Measurements from ENCODE around the gene MRPS31.

Gene MRPS31

GRCh38 chr13:40679480-40679985 lies 91.5 kb downstream of the MRPS31 start:
- no peak for DNase-seq (ENCODE audit: low read depth, low spot score)
- no peak overlapping the region for H3K27ac ChIP-seq
